Subcutaneous abdominal adipose tissue (tissue), 5 donors: ENCODE measurements around the gene CNNM1.
A peak's percentile ranks its signal among the peaks of the same experiment; 100 is the strongest.

ENCODE experiments used
- H3K27ac ChIP-seq: one replicate; pipeline ENCODE4 v1.7.0; 2013; ENCODE audit warnings: low read depth, mild to moderate bottlenecking, inconsistent platforms, low read length, moderate library complexity
- H3K27me3 ChIP-seq, 5 donors: one replicate each; pipeline ENCODE4 v1.7.0; 2013; ENCODE audit warnings: low read length in 5 of 5, inconsistent platforms in 1 of 5; ENCODE audit not compliant: control insufficient read depth in 5 of 5, insufficient read depth in 4 of 5
- H3K36me3 ChIP-seq, 5 donors: one replicate each; pipeline ENCODE4 v1.7.0; 2013; ENCODE audit warnings: low read length in 5 of 5; ENCODE audit not compliant: control insufficient read depth in 5 of 5, insufficient read depth in 5 of 5
- H3K4me1 ChIP-seq, 5 donors: one replicate each; pipeline ENCODE4 v1.7.0; 2013; ENCODE audit warnings: low read length in 5 of 5, mild to moderate bottlenecking in 3 of 5, moderate library complexity in 1 of 5; ENCODE audit not compliant: control insufficient read depth in 5 of 5, insufficient read depth in 5 of 5
- H3K4me3 ChIP-seq, 5 donors: one replicate each; pipeline ENCODE4 v1.7.0; 2013; ENCODE audit warnings: low read length in 5 of 5, low read depth in 1 of 5
- H3K9ac ChIP-seq, 5 donors: one replicate each; pipeline ENCODE4 v1.7.0; 2013; ENCODE audit warnings: low read length in 5 of 5, mild to moderate bottlenecking in 4 of 5, moderate library complexity in 3 of 5
- H3K9me3 ChIP-seq, 5 donors: one replicate each; pipeline ENCODE4 v1.7.0; 2013; ENCODE audit warnings: low read length in 5 of 5; ENCODE audit not compliant: control insufficient read depth in 5 of 5
- donor health status: healthy.
- donor health status: healthy.
- donor health status: healthy.
- donor health status: healthy.
- donor health status: healthy.

The CNNM1 gene

GRCh38 chr10:99312501-99312900 is 16.7 kb upstream of the CNNM1 start:
- no peak overlapping the region for H3K4me3 ChIP-seq
- peaks cover 0 to 19% (median 9%) of the 10 kb centered on the region in 5 donors for H3K9me3 ChIP-seq
- H3K4me1 ChIP-seq: no peaks in the 10 kb centered on the region
- no peaks in the 10 kb centered on the region for H3K36me3 ChIP-seq
- no peak overlapping the region for H3K9ac ChIP-seq
- no peak overlapping the region for H3K27ac ChIP-seq
- H3K27me3 ChIP-seq: peaks cover 0 to 5% (median 0%) of the 10 kb centered on the region in 5 donors

GRCh38 chr10:99315853-99316252 is 13.3 kb upstream of the CNNM1 start:
- no peaks in the 10 kb centered on the region for H3K36me3 ChIP-seq
- H3K9ac ChIP-seq: no peak overlapping the region
- peaks cover 0 to 4% (median 0%) of the 10 kb centered on the region in 5 donors for H3K9me3 ChIP-seq
- peaks cover 0 to 5% (median 0%) of the 10 kb centered on the region in 5 donors for H3K27me3 ChIP-seq
- H3K4me3 ChIP-seq: no peak overlapping the region
- no peak overlapping the region for H3K27ac ChIP-seq
- no peaks in the 10 kb centered on the region for H3K4me1 ChIP-seq

DNA sequence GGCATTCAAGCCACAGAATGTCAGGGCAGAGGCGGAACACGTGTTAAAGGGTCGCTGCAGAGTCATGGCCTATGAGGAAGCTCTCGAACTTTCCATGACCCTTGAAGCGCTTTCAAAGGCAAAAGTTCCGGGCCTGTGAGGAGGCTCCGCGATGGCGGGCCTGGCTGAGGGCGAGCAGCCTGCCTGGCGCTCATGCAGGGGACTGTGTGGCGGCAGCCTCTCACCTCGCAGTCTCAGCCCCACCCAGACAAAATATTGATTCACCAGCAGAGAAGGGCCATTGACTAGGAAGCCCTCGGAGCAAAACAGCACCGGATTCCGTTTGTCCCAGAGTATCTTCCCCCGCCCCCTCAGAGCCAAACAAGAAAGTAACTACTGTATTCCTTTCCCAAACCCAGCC is 12.8 kb upstream of the CNNM1 start:
- Histone ChIP-seq H3K9ac (no peak overlapping the region), H3K9me3 (peaks cover 0 to 4% (median 0%) of the 10 kb centered on the region in 5 donors), H3K4me3 (no peak overlapping the region), H3K4me1 (no peaks in the 10 kb centered on the region), H3K27me3 (peaks cover 0 to 5% (median 0%) of the 10 kb centered on the region in 5 donors), H3K36me3 (no peaks in the 10 kb centered on the region), H3K27ac (no peak overlapping the region)

GRCh38 chr10:99318048-99318447 is 11.1 kb upstream of the CNNM1 start:
- Histone ChIP-seq H3K9ac (no peak overlapping the region), H3K4me3 (no peak overlapping the region), H3K36me3 (no peaks in the 10 kb centered on the region), H3K9me3 (no peaks in the 10 kb centered on the region), H3K27ac (no peak overlapping the region), H3K27me3 (peaks cover 0 to 10% (median 4%) of the 10 kb centered on the region in 5 donors), H3K4me1 (no peaks in the 10 kb centered on the region)

DNA sequence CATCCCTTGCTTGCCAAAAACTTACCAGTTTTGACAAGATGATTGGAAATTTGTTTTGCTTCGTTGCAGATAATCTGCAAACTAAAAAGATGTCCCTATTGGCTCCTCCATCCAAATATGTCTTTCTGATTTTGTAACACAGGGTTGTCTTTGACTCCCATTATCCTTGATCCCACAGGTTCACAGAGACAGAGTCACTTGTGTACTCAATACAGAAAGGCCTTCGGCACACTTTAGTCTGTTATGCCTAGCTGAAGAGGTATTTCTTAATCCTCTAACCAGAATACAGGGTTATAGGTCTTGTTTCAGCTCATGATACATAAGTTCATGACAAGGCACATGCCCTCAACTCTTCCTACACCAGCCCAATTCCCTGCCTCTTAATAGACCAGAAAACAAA is 10.7 kb upstream of the CNNM1 start:
- H3K9ac ChIP-seq: no peak overlapping the region
- no peaks in the 10 kb centered on the region for H3K4me1 ChIP-seq
- H3K36me3 ChIP-seq: no peaks in the 10 kb centered on the region
- no peak overlapping the region for H3K27ac ChIP-seq
- no peaks in the 10 kb centered on the region for H3K9me3 ChIP-seq
- no peak overlapping the region for H3K4me3 ChIP-seq
- H3K27me3 ChIP-seq: peaks cover 0 to 10% (median 4%) of the 10 kb centered on the region in 5 donors

- Histone ChIP-seq H3K9ac (no peak overlapping the region), H3K36me3 (no peaks in the 10 kb centered on the region), H3K4me1 (peaks cover 0 to 15% (median 15%) of the 10 kb centered on the region in 5 donors), H3K4me3 (no peak overlapping the region), H3K27me3 (peaks cover 14 to 20% (median 17%) of the 10 kb centered on the region in 5 donors), H3K27ac (no peak overlapping the region), H3K9me3 (no peaks in the 10 kb centered on the region)
These were observed 3.9 kb upstream of the CNNM1 start for GRCh38 chr10:99325281-99325680.

- H3K4me3 ChIP-seq: no peak overlapping the region
These were observed 2.3 kb upstream of the CNNM1 start for GRCh38 chr10:99326871-99327270.

DNA sequence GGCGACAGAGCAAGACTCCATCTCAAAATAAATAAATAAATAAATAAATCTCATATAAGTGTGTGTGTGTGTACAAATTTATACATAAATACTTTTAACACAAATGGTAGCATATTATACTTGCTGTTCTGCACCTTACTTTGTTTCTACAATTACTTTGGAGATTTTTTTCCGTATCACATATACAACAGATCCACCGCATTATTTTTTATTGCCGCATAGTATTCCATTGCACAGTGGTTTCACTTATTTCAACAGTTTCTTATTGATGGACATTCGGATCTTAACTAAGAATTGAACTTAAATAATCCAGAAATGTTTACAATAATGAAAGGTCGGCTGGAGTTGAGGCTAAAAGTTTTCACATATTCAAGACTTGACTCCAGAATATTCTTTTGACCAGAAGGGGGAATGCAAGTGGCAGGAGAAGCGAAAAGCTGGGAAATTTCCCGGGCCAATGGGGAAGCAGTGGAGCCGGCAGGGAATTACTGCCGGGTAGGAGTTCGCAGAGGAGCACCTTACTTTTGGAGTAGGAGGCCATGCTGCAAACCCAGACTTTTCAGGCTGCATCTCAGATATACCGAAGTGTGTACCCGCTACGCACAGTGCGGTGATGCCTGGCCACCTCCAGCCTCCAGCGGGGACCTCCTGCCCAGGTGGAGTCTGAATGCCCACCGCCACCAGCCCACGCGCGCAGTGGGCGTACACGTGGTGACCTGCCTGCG is 415 bp upstream of the CNNM1 start:
- Histone ChIP-seq H3K4me3 (peak overlapping the region in 4 of 5 donors; percentile 57 to 68 (median 60)), H3K4me1 (peaks cover 0 to 18% (median 17%) of the 10 kb centered on the region in 5 donors), H3K9me3 (no peaks in the 10 kb centered on the region), H3K27ac (no peak overlapping the region), H3K27me3 (peaks cover 17 to 31% (median 24%) of the 10 kb centered on the region in 5 donors), H3K9ac (no peak overlapping the region), H3K36me3 (no peaks in the 10 kb centered on the region)

More at GRCh38 chr10:99326871-99327270, 2.3 kb upstream of the CNNM1 start:
- H3K36me3 ChIP-seq: no peaks in the 10 kb centered on the region
- no peak overlapping the region for H3K27ac ChIP-seq
- H3K4me1 ChIP-seq: peaks cover 0 to 18% (median 17%) of the 10 kb centered on the region in 5 donors
- peaks cover 20 to 31% (median 27%) of the 10 kb centered on the region in 5 donors for H3K27me3 ChIP-seq
- no peaks in the 10 kb centered on the region for H3K9me3 ChIP-seq
- H3K9ac ChIP-seq: no peak overlapping the region

DNA sequence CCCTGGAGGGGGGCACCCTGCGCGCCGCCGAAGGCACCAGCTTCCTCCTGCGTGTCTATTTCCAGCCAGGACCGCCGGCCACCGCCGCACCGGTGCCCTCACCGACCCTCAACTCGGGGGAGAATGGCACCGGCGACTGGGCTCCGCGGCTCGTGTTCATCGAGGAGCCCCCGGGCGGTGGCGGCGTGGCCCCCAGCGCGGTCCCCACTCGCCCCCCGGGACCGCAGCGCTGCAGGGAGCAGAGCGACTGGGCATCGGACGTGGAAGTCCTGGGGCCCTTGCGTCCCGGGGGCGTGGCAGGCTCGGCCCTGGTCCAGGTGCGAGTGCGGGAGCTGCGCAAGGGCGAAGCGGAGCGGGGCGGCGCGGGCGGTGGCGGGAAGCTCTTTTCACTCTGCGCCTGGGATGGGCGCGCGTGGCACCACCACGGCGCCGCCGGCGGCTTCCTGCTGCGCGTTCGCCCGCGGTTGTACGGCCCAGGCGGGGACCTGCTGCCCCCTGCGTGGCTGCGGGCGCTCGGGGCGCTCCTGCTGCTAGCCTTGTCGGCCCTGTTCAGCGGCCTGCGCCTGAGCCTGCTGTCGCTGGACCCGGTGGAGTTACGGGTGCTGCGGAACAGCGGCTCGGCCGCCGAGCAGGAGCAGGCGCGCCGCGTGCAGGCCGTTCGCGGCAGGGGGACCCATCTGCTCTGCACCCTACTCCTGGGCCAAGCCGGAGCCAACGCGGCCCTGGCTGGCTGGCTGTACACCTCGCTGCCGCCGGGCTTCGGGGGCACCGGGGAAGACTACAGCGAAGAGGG is 594 bp downstream of the CNNM1 start:
- Histone ChIP-seq H3K9me3 (no peaks in the 10 kb centered on the region), H3K4me1 (peaks cover 0 to 18% (median 17%) of the 10 kb centered on the region in 5 donors), H3K27me3 (peaks cover 17 to 31% (median 24%) of the 10 kb centered on the region in 5 donors), H3K36me3 (no peaks in the 10 kb centered on the region), H3K27ac (no peak overlapping the region), H3K9ac (peak overlapping the region in 1 of 5 donors; percentile 35), H3K4me3 (peak overlapping the region in 4 of 5 donors; percentile 57 to 68 (median 60))
